B cell (primary cell): ENCODE results near the gene GNAI2. TPM values are rescaled to one million over a fixed set of nuclear protein-coding genes. Genes with fewer than 3 reads are reported as not detected.
A peak's percentile ranks its signal among the peaks of the same experiment; 100 is the strongest.

Experiments
- ATAC-seq: fragments of 200-7000 bp; cut with Tn5 transposase; one replicate; pipeline ENCODE4 v1.10.0; 2021; ENCODE audit warnings: low read depth, mild to moderate bottlenecking, moderate number of reproducible peaks, moderate library complexity
- CTCF ChIA-PET: fragments of 350-600 bp; sonication (Branson Sonifier 250); formaldehyde crosslinking; loops from one replicate; lab custom pipeline; 2021; ENCODE audit warnings: antibody characterized with exemption, inconsistent platforms; lab: Charles Lee
- POLR2A ChIA-PET: fragments of 350-600 bp; sonication (Branson Sonifier 250); formaldehyde crosslinking; loops from one replicate; lab custom pipeline; 2021; ENCODE audit warnings: antibody characterized with exemption; lab: Charles Lee
- DNase-seq: peaks from one replicate; pipeline ENCODE4 v3.0.0; 2013
- H2AFZ ChIP-seq: 2 replicates; pipeline ENCODE4 v1.6.1; 2012; ENCODE audit warnings: mild to moderate bottlenecking, low read depth, low read length; ENCODE audit not compliant: insufficient read depth, poor library complexity, severe bottlenecking
- H3K27ac ChIP-seq, 2 donors: 1 replicate in 1 of 2; 2 replicates in 1 of 2; pipeline ENCODE4 v1.5.1; 2012 to 2013; ENCODE audit warnings: low read length in 2 of 2, mild to moderate bottlenecking in 2 of 2, moderate library complexity in 1 of 2
- H3K27me3 ChIP-seq, 4 experiments: fragments of 200-600 bp in 1 of 4; sonication (generic) in 1 of 4; replicated peaks in 1 of 4; 1 replicate in 2 of 4; 2 replicates in 2 of 4; pipeline versions ENCODE4 v1.6.1 to v1.7.0; 2013 to 2016; ENCODE audit warnings: low read length in 3 of 4, mild to moderate bottlenecking in 2 of 4, mixed read lengths in 1 of 4, moderate library complexity in 1 of 4; ENCODE audit not compliant: insufficient read depth in 4 of 4, control insufficient read depth in 3 of 4; ENCODE audit errors: control extremely low read depth in 1 of 4
- H3K36me3 ChIP-seq, 2 experiments: replicated peaks in 1 of 2; 1 replicate in 1 of 2; 2 replicates in 1 of 2; pipeline versions ENCODE4 v1.6.1 to v1.7.1; 2013; ENCODE audit warnings: low read length in 1 of 2; ENCODE audit not compliant: insufficient read depth in 2 of 2, control insufficient read depth in 1 of 2; ENCODE audit errors: control extremely low read depth in 1 of 2, extremely low read depth in 1 of 2
- H3K4me1 ChIP-seq, 2 donors: fragments of 200-600 bp in 1 of 2; sonication (generic) in 1 of 2; 1 replicate in 1 of 2; 2 replicates in 1 of 2; pipeline versions ENCODE4 v1.5.1 to v1.6.1; 2013 to 2017; ENCODE audit warnings: low read length in 2 of 2; ENCODE audit not compliant: control insufficient read depth in 2 of 2, insufficient read depth in 2 of 2
- H3K4me2 ChIP-seq: replicated peaks from 2 replicates; pipeline ENCODE3; 2012; ENCODE audit warnings: mild to moderate bottlenecking, low read depth, low read length; ENCODE audit not compliant: poor library complexity, severe bottlenecking
- H3K4me3 ChIP-seq, 5 experiments: fragments of 200-600 bp in 1 of 5; sonication (generic) in 1 of 5; 1 replicate in 3 of 5; 2 replicates in 2 of 5; pipeline versions ENCODE4 v1.5.1 to v1.7.0; 2011 to 2016; ENCODE audit warnings: low read length in 4 of 5, mild to moderate bottlenecking in 4 of 5, low read depth in 2 of 5, control low read depth in 1 of 5, moderate library complexity in 1 of 5; ENCODE audit not compliant: insufficient read depth in 1 of 5; ENCODE audit errors: control extremely low read depth in 1 of 5, extremely low read depth in 1 of 5
- H3K79me2 ChIP-seq: fragments of 200-600 bp; sonication (generic); one replicate; pipeline ENCODE4 v1.6.0; 2016; ENCODE audit warnings: low read length; ENCODE audit not compliant: control insufficient read depth, insufficient read depth
- H3K9ac ChIP-seq: fragments of 200-600 bp; sonication (generic); 2 replicates; pipeline ENCODE4 v1.6.1; 2017; ENCODE audit warnings: mild to moderate bottlenecking, low read length, moderate library complexity
- H3K9me3 ChIP-seq, 3 donors: one replicate each; pipeline versions ENCODE4 v1.6.1 to v1.7.1; 2013; ENCODE audit warnings: low read length in 2 of 3; ENCODE audit not compliant: control insufficient read depth in 2 of 3, insufficient read depth in 1 of 3; ENCODE audit errors: control extremely low read depth in 1 of 3
- H4K20me1 ChIP-seq: 2 replicates; pipeline ENCODE4 v1.6.0; 2012; ENCODE audit warnings: mild to moderate bottlenecking, low read length; ENCODE audit not compliant: insufficient read depth, control insufficient read depth, poor library complexity, severe bottlenecking
- H3K27ac Mint-ChIP-seq: one replicate; pipeline ENCODE4 v1.8.0; 2021; ENCODE audit warnings: mixed read lengths
- H3K27me3 Mint-ChIP-seq: one replicate; pipeline ENCODE4 v1.8.0; 2021; ENCODE audit warnings: mixed read lengths
- H3K4me1 Mint-ChIP-seq: one replicate; pipeline ENCODE4 v1.8.0; 2021; ENCODE audit warnings: mixed read lengths
- H3K4me3 Mint-ChIP-seq: one replicate; pipeline ENCODE4 v1.8.0; 2021; ENCODE audit warnings: mixed read lengths
- H3K9me3 Mint-ChIP-seq: one replicate; pipeline ENCODE4 v1.8.0; 2022; ENCODE audit warnings: mixed read lengths; ENCODE audit not compliant: insufficient read depth
- CTCF ChIP-seq: fragments of 200-600 bp; IDR thresholded peaks from one replicate; pipeline ENCODE4 v1.8.0; 2022; ENCODE audit warnings: antibody characterized with exemption, mild to moderate bottlenecking
- EZH2 ChIP-seq: IDR thresholded peaks from 2 replicates; pipeline ENCODE4 v1.6.1; 2012; ENCODE audit warnings: borderline replicate concordance, low read depth, mild to moderate bottlenecking, moderate library complexity, low read length; ENCODE audit not compliant: insufficient read depth, poor library complexity, severe bottlenecking
- WGBS: methylation state at CpG from one replicate; pipeline ENCODE4 v1.1.5; 2013; ENCODE audit warnings: missing lambda C conversion rate; ENCODE audit not compliant: insufficient coverage; 5-methylcytosine and 5-hydroxymethylcytosine counted together
- intact Hi-C: fragments of 100-400 bp; cut with micrococcal nuclease; formaldehyde crosslinking; loops from one replicate; pipeline ENCODE4 v1.10.0; 2022
- polyA plus RNA-seq: library from polyadenylated mRNA; depleted of rRNA; stranded (reverse); fragments of >200 nt; gene quantifications from 2 replicates; pipeline ENCODE4 v1.2.3, GENCODE V29; 2012
- total RNA-seq, 2 donors: library from RNA; stranded (reverse); fragments of 120-200 nt in 1 of 2; gene quantifications; 1 replicate in 1 of 2; 2 replicates in 1 of 2; pipeline versions ENCODE4 v1.2.3 to v1.2.4, GENCODE V29; 2013 to 2022

The GNAI2 gene
- total and polyA plus RNA-seq, 2 donors (not counting 1 experiment from before 2014, with no cell fraction given) = 302 to 491 TPM

GRCh38 chr3:50245251-50245745 lies 9.3 kb downstream of the GNAI2 start:
- no peaks in the 10 kb centered on the region for H3K27me3 Mint-ChIP-seq
- H3K27ac Mint-ChIP-seq = peak overlapping the region; percentile 89
- Histone ChIP-seq H3K4me1 (peaks cover 70 to 96% of the 10 kb centered on the region in 2 donors), H3K27ac (peak overlapping the region; percentile 76 to 86), H3K4me2 (peak overlapping the region; percentile 81), H3K79me2 (peaks cover 100% of the 10 kb centered on the region), H4K20me1 (peaks cover 94% of the 10 kb centered on the region), H3K4me3 (peak overlapping the region in 3 of 5 experiments; percentile 37 to 50 (median 38)), H3K27me3 (no peaks in the 10 kb centered on the region), H3K9me3 (no peaks in the 10 kb centered on the region), H3K9ac (peak overlapping the region; percentile 52), H2AFZ (no peak overlapping the region), H3K36me3 (peaks cover 0 to 52% of the 10 kb centered on the region in 2 experiments)
- no peaks in the 10 kb centered on the region for H3K9me3 Mint-ChIP-seq
- ChIA-PET POLR2A (no interaction called here), CTCF (interaction anchor here (3.8 to 27.3 kb wide), 3 partner anchors 3 to 13 kb away, joined by 70 to 596 read pairs (median 596); partner anchors contain the start of gene GNAI2)
- peaks cover 83% of the 10 kb centered on the region for H3K4me1 Mint-ChIP-seq
- intact Hi-C loops = no loop called here
- H3K4me3 Mint-ChIP-seq = peak overlapping the region; percentile 82
- no peak for TF ChIP-seq EZH2
- ATAC-seq (no peak), DNase-seq (no peak)
- WGBS = 85% methylated on average over 16 of the region's 16 CpGs

GRCh38 chr3:50245831-50246516 lies 10.0 kb downstream of the GNAI2 start:
- CTCF ChIA-PET = interaction anchor here (0.7 to 27.3 kb wide), 20 partner anchors 12 to 125 kb away, joined by 3 to 596 read pairs (median 5); partner anchors contain the start of genes GNAI2, GNAT1 and IFRD2
- POLR2A ChIA-PET = interaction anchor here (0.6 to 1.8 kb wide), 7 partner anchors 11 to 19 kb away, joined by 3 to 10 read pairs (median 4); partner anchors contain the start of gene GNAI2
- Histone ChIP-seq H3K27me3 (no peaks in the 10 kb centered on the region), H3K4me3 (peak overlapping the region in 4 of 5 experiments; percentile 37 to 50 (median 40)), H3K27ac (peak overlapping the region; percentile 76 to 86), H4K20me1 (peaks cover 96% of the 10 kb centered on the region), H3K9ac (peak overlapping the region; percentile 52), H3K9me3 (no peaks in the 10 kb centered on the region), H3K4me1 (peaks cover 66 to 94% of the 10 kb centered on the region in 2 donors), H3K36me3 (peaks cover 0 to 51% of the 10 kb centered on the region in 2 experiments), H3K4me2 (peak overlapping the region; percentile 81), H2AFZ (no peak overlapping the region), H3K79me2 (peaks cover 100% of the 10 kb centered on the region)
- Mint-ChIP-seq H3K9me3 (no peaks in the 10 kb centered on the region), H3K27me3 (no peaks in the 10 kb centered on the region), H3K4me1 (peaks cover 82% of the 10 kb centered on the region), H3K27ac (peak overlapping the region; percentile 89), H3K4me3 (peak overlapping the region; percentile 82)
- WGBS = 2% methylated on average over 18 of the region's 25 CpGs
- DNase-seq (peak; percentile 92), ATAC-seq (peak; percentile 66)
- intact Hi-C loops = loop anchor here (1.0 to 2.0 kb wide), 6 partner anchors 8 to 52 kb away; partner anchors contain the start of gene IFRD2
- peak; percentile 96 for TF ChIP-seq CTCF
- TF ChIP-seq EZH2 = no peak
